ENCODE data around the gene EPHB1.
"Not testable (repeated sequence)": the region's sequence is repeated elsewhere in the genome, so short reads cannot be mapped to it uniquely, and the experiment has no call there.

The EPHB1 gene

DNA sequence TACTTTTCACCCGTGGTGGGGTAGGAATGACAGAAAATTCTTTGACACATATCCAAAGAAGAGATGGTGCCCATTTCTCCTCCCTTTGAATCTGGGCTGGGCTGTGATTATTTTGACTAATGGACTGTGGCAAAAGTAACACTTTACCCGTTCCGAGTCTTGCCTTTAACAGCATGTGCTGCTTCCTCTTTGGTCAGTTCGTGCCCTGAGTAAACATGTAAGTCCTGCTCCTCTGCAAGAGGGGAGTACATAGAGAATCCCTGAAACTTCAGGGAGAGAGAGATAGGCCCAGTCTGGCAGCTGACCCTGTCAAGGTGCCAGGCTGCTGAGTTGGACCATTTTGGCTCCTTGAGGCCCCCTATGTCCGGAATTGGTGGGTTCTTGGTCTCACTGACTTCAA is 243.1 kb downstream of the EPHB1 start:
- DNase-seq (ENCODE audit: low spot score) (no peak), ATAC-seq (ENCODE audit: low read depth) (no peak)
- H3K27ac ChIP-seq (ENCODE audit: poor library complexity, severe bottlenecking): no peak overlapping the region
- no peaks in the 10 kb centered on the region for H3K27me3 ChIP-seq (ENCODE audit: insufficient read depth, poor library complexity, severe bottlenecking)
- H3K4me1 ChIP-seq (ENCODE audit: insufficient read depth, poor library complexity, severe bottlenecking): no peaks in the 10 kb centered on the region
- no peaks in the 10 kb centered on the region for H3K9me3 ChIP-seq (ENCODE audit: severe bottlenecking)
- TF ChIP-seq, protein P1, sequence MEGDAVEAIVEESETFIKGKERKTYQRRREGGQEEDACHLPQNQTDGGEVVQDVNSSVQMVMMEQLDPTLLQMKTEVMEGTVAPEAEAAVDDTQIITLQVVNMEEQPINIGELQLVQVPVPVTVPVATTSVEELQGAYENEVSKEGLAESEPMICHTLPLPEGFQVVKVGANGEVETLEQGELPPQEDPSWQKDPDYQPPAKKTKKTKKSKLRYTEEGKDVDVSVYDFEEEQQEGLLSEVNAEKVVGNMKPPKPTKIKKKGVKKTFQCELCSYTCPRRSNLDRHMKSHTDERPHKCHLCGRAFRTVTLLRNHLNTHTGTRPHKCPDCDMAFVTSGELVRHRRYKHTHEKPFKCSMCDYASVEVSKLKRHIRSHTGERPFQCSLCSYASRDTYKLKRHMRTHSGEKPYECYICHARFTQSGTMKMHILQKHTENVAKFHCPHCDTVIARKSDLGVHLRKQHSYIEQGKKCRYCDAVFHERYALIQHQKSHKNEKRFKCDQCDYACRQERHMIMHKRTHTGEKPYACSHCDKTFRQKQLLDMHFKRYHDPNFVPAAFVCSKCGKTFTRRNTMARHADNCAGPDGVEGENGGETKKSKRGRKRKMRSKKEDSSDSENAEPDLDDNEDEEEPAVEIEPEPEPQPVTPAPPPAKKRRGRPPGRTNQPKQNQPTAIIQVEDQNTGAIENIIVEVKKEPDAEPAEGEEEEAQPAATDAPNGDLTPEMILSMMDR (IDR thresholded peaks at IDR 0.05; ENCODE audit: poor library complexity, severe bottlenecking): no peak
- no peak overlapping the region for H3K4me3 ChIP-seq (ENCODE audit: severe bottlenecking)
- no peaks in the 10 kb centered on the region for H3K36me3 ChIP-seq (ENCODE audit: low read depth)

DNA sequence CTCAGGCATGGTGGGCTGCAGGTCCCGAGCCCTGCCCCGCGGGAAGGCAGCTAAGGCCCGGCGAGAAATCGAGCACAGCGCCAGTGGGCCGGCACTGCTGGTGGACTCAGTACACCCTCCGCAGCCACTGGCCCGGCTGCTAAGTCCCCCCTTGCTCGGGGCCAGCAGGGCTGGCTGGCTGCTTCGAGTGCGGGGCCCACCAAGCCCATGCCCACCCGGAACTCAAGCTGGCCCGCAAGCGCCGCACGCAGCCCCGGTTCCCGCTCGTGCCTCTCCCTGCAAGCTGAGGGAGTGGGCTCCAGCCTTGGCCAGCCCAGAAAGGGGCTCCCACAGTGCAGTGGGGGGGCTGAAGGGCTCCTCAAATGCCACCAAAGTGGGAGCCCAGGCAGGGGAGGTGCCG is 244.5 kb downstream of the EPHB1 start:
- DNase-seq (ENCODE audit: low spot score); H3K4me3 ChIP-seq (ENCODE audit: severe bottlenecking); H3K4me1 ChIP-seq (ENCODE audit: insufficient read depth, poor library complexity, severe bottlenecking); H3K9me3 ChIP-seq (ENCODE audit: severe bottlenecking); H3K27me3 ChIP-seq (ENCODE audit: insufficient read depth, poor library complexity, severe bottlenecking); H3K36me3 ChIP-seq (ENCODE audit: low read depth); H3K27ac ChIP-seq (ENCODE audit: poor library complexity, severe bottlenecking); ATAC-seq (ENCODE audit: low read depth): not testable (repeated sequence)

DNA sequence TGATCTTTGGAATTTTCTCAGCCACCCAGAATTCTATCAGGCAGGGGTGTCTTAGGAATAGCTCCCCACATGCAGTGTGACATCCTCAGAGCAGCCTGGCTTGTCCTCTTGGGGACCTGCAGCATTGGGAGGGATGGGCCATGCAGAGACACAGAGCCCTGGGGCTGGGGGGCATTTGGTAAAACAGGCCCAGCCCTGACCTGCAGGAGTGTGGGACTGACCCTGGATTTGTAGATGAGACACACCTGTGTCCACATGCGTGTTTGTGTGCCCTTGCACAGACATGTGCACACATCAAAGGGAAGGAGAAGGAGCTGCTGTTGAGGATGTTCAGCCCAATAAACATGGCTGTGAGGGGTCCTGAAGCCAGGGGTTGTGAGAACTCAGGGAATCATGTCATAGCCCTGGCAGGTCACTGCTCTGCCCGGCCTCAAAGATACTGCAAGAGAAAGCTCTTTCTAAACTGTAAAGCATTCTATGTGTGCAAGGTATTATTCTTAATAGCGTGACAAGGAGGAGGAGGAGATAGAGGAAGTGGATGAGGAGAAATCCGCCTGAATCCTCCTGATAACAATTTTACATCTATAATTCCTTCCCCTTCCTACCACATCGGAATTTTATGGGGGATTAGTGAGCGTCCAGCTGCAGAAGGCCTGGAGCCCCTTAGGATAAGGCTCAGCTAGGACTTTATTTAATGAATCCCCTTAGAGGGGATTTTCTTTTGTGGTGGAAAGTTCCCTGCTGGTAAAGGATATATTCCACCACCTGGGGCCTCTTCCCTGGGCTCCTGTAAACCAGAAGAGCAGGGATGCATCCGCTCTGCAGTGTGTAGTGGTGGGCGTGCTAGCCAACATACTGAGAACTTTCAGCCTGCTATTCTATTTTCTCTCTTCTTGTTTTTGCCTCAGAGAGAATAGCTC is 245.5 kb downstream of the EPHB1 start:
- H3K4me1 ChIP-seq (ENCODE audit: insufficient read depth, poor library complexity, severe bottlenecking): no peaks in the 10 kb centered on the region
- DNase-seq (ENCODE audit: low spot score) (no peak), ATAC-seq (ENCODE audit: low read depth) (no peak)
- no peaks in the 10 kb centered on the region for H3K9me3 ChIP-seq (ENCODE audit: severe bottlenecking)
- H3K4me3 ChIP-seq (ENCODE audit: severe bottlenecking): no peak overlapping the region
- H3K27me3 ChIP-seq (ENCODE audit: insufficient read depth, poor library complexity, severe bottlenecking): peaks cover 11% of the 10 kb centered on the region
- TF ChIP-seq, protein P1 (IDR thresholded peaks at IDR 0.05; ENCODE audit: poor library complexity, severe bottlenecking): no peak
- H3K36me3 ChIP-seq (ENCODE audit: low read depth): no peaks in the 10 kb centered on the region
- no peak overlapping the region for H3K27ac ChIP-seq (ENCODE audit: poor library complexity, severe bottlenecking)

DNA sequence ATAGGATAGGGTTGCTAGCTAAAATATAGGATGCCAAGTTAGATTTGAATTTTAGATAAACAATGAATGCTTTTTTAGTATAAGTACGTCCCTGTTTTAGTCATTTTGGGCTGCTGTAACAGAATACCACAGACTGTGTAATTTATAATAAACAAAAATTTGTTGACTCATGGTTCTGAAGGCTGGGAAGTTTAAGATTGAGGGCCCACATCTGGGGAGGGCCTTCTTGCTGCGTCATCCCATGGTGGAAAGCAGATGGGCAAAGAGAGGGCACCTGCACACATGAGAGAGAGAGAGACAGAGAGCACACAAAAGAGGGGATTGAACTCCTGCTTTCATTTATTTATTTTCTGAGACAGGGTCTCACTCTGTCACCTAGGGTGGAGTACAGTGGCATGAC is 246.5 kb downstream of the EPHB1 start:
- Histone ChIP-seq H3K4me3 (ENCODE audit: severe bottlenecking) (no peak overlapping the region), H3K9me3 (ENCODE audit: severe bottlenecking) (no peaks in the 10 kb centered on the region), H3K27me3 (ENCODE audit: insufficient read depth, poor library complexity, severe bottlenecking) (peaks cover 17% of the 10 kb centered on the region), H3K27ac (ENCODE audit: poor library complexity, severe bottlenecking) (no peak overlapping the region), H3K36me3 (ENCODE audit: low read depth) (no peaks in the 10 kb centered on the region), H3K4me1 (ENCODE audit: insufficient read depth, poor library complexity, severe bottlenecking) (no peaks in the 10 kb centered on the region)
- TF ChIP-seq, protein P1 (IDR thresholded peaks at IDR 0.05; ENCODE audit: poor library complexity, severe bottlenecking): no peak
- DNase-seq (ENCODE audit: low spot score) (no peak), ATAC-seq (ENCODE audit: low read depth) (no peak)

DNA sequence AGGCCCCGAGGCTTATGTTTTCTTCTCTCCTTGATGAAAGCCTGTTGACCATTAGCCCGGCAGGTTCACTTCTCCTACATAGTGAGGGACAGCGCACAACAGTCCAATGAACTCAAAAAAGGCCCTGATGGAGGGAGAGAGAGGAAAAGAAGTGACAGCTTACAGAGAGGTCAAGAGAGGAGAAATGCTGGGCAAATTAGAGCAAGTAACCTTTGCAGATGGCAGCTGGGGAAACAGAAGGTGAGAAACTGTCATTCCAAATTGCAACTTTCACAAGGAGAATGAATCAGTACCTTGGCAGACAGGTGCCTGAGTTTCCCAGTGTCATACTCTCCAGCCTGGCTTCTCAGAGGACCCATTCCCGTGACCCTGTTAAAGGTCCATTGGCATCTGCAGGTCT is 252.0 kb downstream of the EPHB1 start:
- no peak overlapping the region for H3K4me3 ChIP-seq (ENCODE audit: severe bottlenecking)
- peaks cover 17% of the 10 kb centered on the region for H3K27me3 ChIP-seq (ENCODE audit: insufficient read depth, poor library complexity, severe bottlenecking)
- H3K27ac ChIP-seq (ENCODE audit: poor library complexity, severe bottlenecking): no peak overlapping the region
- H3K9me3 ChIP-seq (ENCODE audit: severe bottlenecking): no peaks in the 10 kb centered on the region
- DNase-seq (ENCODE audit: low spot score) (no peak), ATAC-seq (ENCODE audit: low read depth) (no peak)
- TF ChIP-seq, protein P1 (IDR thresholded peaks at IDR 0.05; ENCODE audit: poor library complexity, severe bottlenecking): no peak
- H3K36me3 ChIP-seq (ENCODE audit: low read depth): no peaks in the 10 kb centered on the region
- no peaks in the 10 kb centered on the region for H3K4me1 ChIP-seq (ENCODE audit: insufficient read depth, poor library complexity, severe bottlenecking)
